ENCODE data around the gene SPACA4.

The SPACA4 gene

GRCh38 chr19:48616041-48616436, 9.5 kb downstream of the SPACA4 start:
- TF ChIP-seq CREB1 (IDR thresholded peaks at IDR 0.05; ENCODE audit: low read depth): no peak

GRCh38 chr19:48616491-48617056, 10.0 kb downstream of the SPACA4 start:
- TF ChIP-seq TEAD4 (IDR thresholded peaks at IDR 0.05): no peak
- no peak for TF ChIP-seq NFIC (IDR thresholded peaks at IDR 0.05)
- no peak for TF ChIP-seq TCF12 (IDR thresholded peaks at IDR 0.05; ENCODE audit: low read depth)
- TF ChIP-seq ZBTB7A (IDR thresholded peaks at IDR 0.05; ENCODE audit: low read depth): no peak
- no peak for TF ChIP-seq CREB1 (IDR thresholded peaks at IDR 0.05; ENCODE audit: low read depth)
- no peak for TF ChIP-seq USF1 (IDR thresholded peaks at IDR 0.05)
- no peak for TF ChIP-seq YY1 (IDR thresholded peaks at IDR 0.05; ENCODE audit: low read depth)
- TF ChIP-seq RAD21 (IDR thresholded peaks at IDR 0.05; ENCODE audit: low read depth): no peak
- no peak for TF ChIP-seq MAX (IDR thresholded peaks at IDR 0.05)
- TF ChIP-seq TAF1 (IDR thresholded peaks at IDR 0.05; ENCODE audit: low read depth): no peak
- TF ChIP-seq REST (IDR thresholded peaks at IDR 0.05; ENCODE audit: low read depth): no peak
- no peak for TF ChIP-seq EP300 (IDR thresholded peaks at IDR 0.05; ENCODE audit: borderline replicate concordance)
- TF ChIP-seq EGR1 (IDR thresholded peaks at IDR 0.05): no peak
- TF ChIP-seq CEBPB (IDR thresholded peaks at IDR 0.05): no peak
- TF ChIP-seq FOXM1 (IDR thresholded peaks at IDR 0.05; ENCODE audit: borderline replicate concordance, low read depth): no peak

GRCh38 chr19:48617146-48617937, 10.8 kb downstream of the SPACA4 start:
- TF ChIP-seq TEAD4 (IDR thresholded peaks at IDR 0.05) (no peak), NFIC (IDR thresholded peaks at IDR 0.05) (no peak), CEBPB (IDR thresholded peaks at IDR 0.05) (no peak), TAF1 (IDR thresholded peaks at IDR 0.05; ENCODE audit: low read depth) (no peak), EGR1 (IDR thresholded peaks at IDR 0.05) (no peak)

GRCh38 chr19:48618278-48618915, 11.9 kb downstream of the SPACA4 start:
- TF ChIP-seq CREB1 (IDR thresholded peaks at IDR 0.05; ENCODE audit: low read depth): no peak
- TF ChIP-seq MAX (IDR thresholded peaks at IDR 0.05): no peak
- no peak for TF ChIP-seq USF1 (IDR thresholded peaks at IDR 0.05)
- no peak for TF ChIP-seq TAF1 (IDR thresholded peaks at IDR 0.05; ENCODE audit: low read depth)
- TF ChIP-seq CEBPB (IDR thresholded peaks at IDR 0.05): no peak
- no peak for TF ChIP-seq FOXM1 (IDR thresholded peaks at IDR 0.05; ENCODE audit: borderline replicate concordance, low read depth)

GRCh38 chr19:48618916-48619691, 12.6 kb downstream of the SPACA4 start, which contains the start of the genes RPL18 and SPHK2:
RPL18 (minus strand) TSS chr19:48619178; CDS start chr19:48619143, 35 bp downstream.
SPHK2 (plus strand) TSS chr19:48619506; CDS start chr19:48620515, 1,009 bp downstream.
- TF ChIP-seq EP300 (IDR thresholded peaks at IDR 0.05; ENCODE audit: borderline replicate concordance): no peak
- TF ChIP-seq EGR1 (IDR thresholded peaks at IDR 0.05): 0 out of 2 replicates have a peak, but pooled peaks have one; percentile 13
- peak; percentile 92 for TF ChIP-seq MAX (IDR thresholded peaks at IDR 0.05)
- peak; percentile 78 for TF ChIP-seq TCF12 (IDR thresholded peaks at IDR 0.05; ENCODE audit: low read depth)
- TF ChIP-seq RAD21 (IDR thresholded peaks at IDR 0.05; ENCODE audit: low read depth): no peak
- TF ChIP-seq CEBPB (IDR thresholded peaks at IDR 0.05): no peak
- TF ChIP-seq ZBTB7A (IDR thresholded peaks at IDR 0.05; ENCODE audit: low read depth): no peak
- peak; percentile 99 for TF ChIP-seq TAF1 (IDR thresholded peaks at IDR 0.05; ENCODE audit: low read depth)
- TF ChIP-seq USF1 (IDR thresholded peaks at IDR 0.05): peak; percentile 51; the same call in 1 of the 2 replicates
- no peak; the same call in none of the 2 replicates for TF ChIP-seq NFIC (IDR thresholded peaks at IDR 0.05)
- peak; percentile 91 for TF ChIP-seq YY1 (IDR thresholded peaks at IDR 0.05; ENCODE audit: low read depth)
- TF ChIP-seq REST (IDR thresholded peaks at IDR 0.05; ENCODE audit: low read depth): no peak
- no peak for TF ChIP-seq FOXM1 (IDR thresholded peaks at IDR 0.05; ENCODE audit: borderline replicate concordance, low read depth)
- peak; percentile 7; the same call in 1 of the 2 replicates for TF ChIP-seq TEAD4 (IDR thresholded peaks at IDR 0.05)
- TF ChIP-seq CREB1 (IDR thresholded peaks at IDR 0.05; ENCODE audit: low read depth): peak; percentile 97
